ENCODE data around the gene WSB2. TPM values are rescaled to one million over a fixed set of nuclear protein-coding genes. Genes with fewer than 3 reads are reported as not detected.
A peak's percentile ranks its signal among the peaks of the same experiment; 100 is the strongest.

The WSB2 gene
- total and polyA plus RNA-seq, 2 of the 8 experiments (the other 6 are each of a cell fraction or from before 2014, with no cell fraction given), result 47.5 to 58.2 TPM

DNA sequence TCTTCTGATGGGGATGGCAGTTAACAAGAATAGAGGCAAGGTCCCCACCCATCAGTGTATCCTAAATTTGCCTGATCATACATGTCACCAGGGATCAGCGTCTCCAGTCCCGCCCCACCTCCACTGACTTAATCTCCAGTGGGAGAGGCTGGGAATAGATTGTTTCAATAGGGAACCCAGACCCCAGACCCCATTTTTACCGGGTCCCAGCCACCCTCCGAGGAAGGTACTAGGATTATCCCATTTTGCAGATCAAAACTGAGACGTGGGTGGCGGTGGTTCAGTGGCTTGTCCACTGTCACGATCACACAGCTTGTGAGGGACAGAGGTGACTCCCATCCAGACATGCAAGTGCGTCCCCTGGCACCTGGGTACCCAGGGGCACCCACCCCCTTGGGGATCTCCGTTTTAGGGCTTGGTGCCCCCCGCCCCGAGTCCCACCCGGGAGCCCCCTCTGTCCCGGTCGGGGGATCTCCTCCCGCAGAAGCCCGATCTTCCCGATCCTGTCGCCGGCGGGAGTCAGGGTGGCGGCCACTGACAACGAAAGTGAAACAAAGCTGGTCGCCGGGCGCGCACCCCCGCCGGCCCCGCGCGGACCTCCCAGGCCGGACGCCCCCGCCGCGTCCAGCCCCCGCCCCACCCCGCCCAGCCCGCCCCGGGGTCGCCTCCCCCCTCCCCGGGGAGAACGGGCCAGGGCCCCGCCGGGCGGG, 523 bp downstream of the WSB2 start:
- Histone ChIP-seq H2BK120ac (replicated peaks; ENCODE audit: low read depth, low read length) (no peak overlapping the region), H2AFZ (ENCODE audit: low read length) (no peak overlapping the region), H3K79me1 (ENCODE audit: low read depth, low read length) (peaks cover 8% of the 10 kb centered on the region), H3K27ac (ENCODE audit: low read depth, low read length) (no peak overlapping the region), H3K4ac (replicated peaks; ENCODE audit: insufficient read length, low read depth, low read length) (no peak overlapping the region), H3K4me1 (replicated peaks in 1 of 4; ENCODE audit: control insufficient read depth in 3 of 4, insufficient read depth in 4 of 4, low read length in 3 of 4) (peaks cover 3 to 10% (median 7%) of the 10 kb centered on the region in 4 experiments; a peak in 6 of 7 replicates), H4K91ac (replicated peaks; ENCODE audit: insufficient read length, low read length) (peak overlapping the region; percentile 67), H3K9me3 (ENCODE audit: insufficient read depth in 2 of 2, low read depth in 1 of 2, low read length in 1 of 2) (no peaks in the 10 kb centered on the region), H4K8ac (ENCODE audit: extremely low read depth, insufficient read depth, low read length) (no peak overlapping the region), H3K4me3 (ENCODE audit: extremely low read depth in 1 of 4, insufficient read depth in 2 of 4, low read depth in 3 of 4, low read length in 4 of 4) (peak overlapping the region; percentile 69 to 90 (median 75)), H2BK12ac (ENCODE audit: low read depth, low read length) (peak overlapping the region; percentile 39; the same call in 1 of the 2 replicates), H3K4me2 (ENCODE audit: insufficient read depth in 1 of 2, low read depth in 2 of 2, low read length in 2 of 2) (peak overlapping the region; percentile 85 to 98), H2BK5ac (ENCODE audit: low read depth, low read length) (peak overlapping the region; percentile 66; the same call in 1 of the 2 replicates), H3K36me3 (ENCODE audit: control insufficient read depth in 2 of 4, insufficient read depth in 4 of 4, low read length in 3 of 4) (peaks cover 0 to 7% (median 0%) of the 10 kb centered on the region in 4 experiments; a peak in 1 of 8 replicates), H3K79me2 (ENCODE audit: control insufficient read depth in 1 of 2, insufficient read depth in 2 of 2, low read length in 2 of 2) (peaks cover 0 to 37% of the 10 kb centered on the region in 2 experiments; a peak in 2 of 4 replicates), H3K9ac (replicated peaks in 1 of 4; ENCODE audit: extremely low read depth in 1 of 4, low read depth in 3 of 4, low read length in 3 of 4) (peak overlapping the region; percentile 7 to 69 (median 59)), H2AK5ac (ENCODE audit: low read depth, low read length) (no peak overlapping the region), H3K23me2 (ENCODE audit: low read depth, low read length) (peaks cover 7% of the 10 kb centered on the region; the same call in 1 of the 2 replicates), H3K18ac (ENCODE audit: extremely low read depth, low read length) (peak overlapping the region; percentile 55; the same call in 1 of the 2 replicates), H4K5ac (ENCODE audit: insufficient read length, low read depth, low read length) (peak overlapping the region; percentile 6), H2BK15ac (ENCODE audit: low read length) (0 out of 2 replicates have a peak overlapping the region, but pooled peaks have one; percentile 72), H2BK20ac (ENCODE audit: low read length) (no peak overlapping the region), H3K14ac (ENCODE audit: insufficient read length) (no peak overlapping the region), H3K27me3 (replicated peaks in 1 of 4; ENCODE audit: control insufficient read depth in 3 of 4, extremely low read depth in 1 of 4, insufficient read depth in 3 of 4, low read length in 3 of 4) (no peaks in the 10 kb centered on the region), H4K20me1 (replicated peaks in 1 of 2; ENCODE audit: control insufficient read depth in 1 of 2, insufficient read depth in 2 of 2, low read length in 2 of 2) (peaks cover 0 to 2% of the 10 kb centered on the region in 2 experiments), H3K23ac (ENCODE audit: insufficient read length) (no peak overlapping the region), H3K56ac (replicated peaks; ENCODE audit: insufficient read length, low read depth, low read length) (peak overlapping the region; percentile 5)
- ChIA-PET POLR2A (ENCODE audit: partially characterized antibody) (interaction anchor here (0.6 to 12.8 kb wide), 14 partner anchors 9 to 184 kb away, joined by 3 to 106 read pairs (median 5); partner anchors contain the start of genes PEBP1, RFC5 and VSIG10), CTCF (ENCODE audit: partially characterized antibody) (no interaction called here)
- DNase-seq (ENCODE audit: low read depth in 1 of 2, low spot score in 2 of 2) (peak in 1 of 2 experiments; percentile 51), FAIRE-seq (no peak)
- WGBS, 2 experiments (ENCODE audit: extremely low coverage in 1 of 2, insufficient coverage in 1 of 2, insufficient read length in 1 of 2, insufficient replicate concordance in 2 of 2, low coverage in 1 of 2, low lambda C conversion rate in 2 of 2, missing lambda C conversion rate in 1 of 2), result 11% methylated on average over 9 of the region's 46 CpGs; no CpG with 5 or more reads in 1 of the 2 experiments
- TF ChIP-seq MAFK (IDR thresholded peaks at IDR 0.05; ENCODE audit: low read depth, low read length), result no peak
- no peak for TF ChIP-seq KDM4A (IDR thresholded peaks at IDR 0.05; ENCODE audit: low read depth, low read length, severe bottlenecking)
- no peak for TF ChIP-seq POLR2AphosphoS5 (IDR thresholded peaks at IDR 0.05; ENCODE audit: low read depth, low read length)
- no peak for TF ChIP-seq CHD1 (IDR thresholded peaks at IDR 0.05; ENCODE audit: low read depth, low read length)
- no peak for TF ChIP-seq SUZ12 (IDR thresholded peaks at IDR 0.05; ENCODE audit: low read length)
- no peak for TF ChIP-seq RFX5 (IDR thresholded peaks at IDR 0.05; ENCODE audit: borderline replicate concordance, low read depth, low read length)
- TF ChIP-seq SP1 (IDR thresholded peaks at IDR 0.05; ENCODE audit: low read depth, low read length), result no peak
- TF ChIP-seq, protein P1, sequence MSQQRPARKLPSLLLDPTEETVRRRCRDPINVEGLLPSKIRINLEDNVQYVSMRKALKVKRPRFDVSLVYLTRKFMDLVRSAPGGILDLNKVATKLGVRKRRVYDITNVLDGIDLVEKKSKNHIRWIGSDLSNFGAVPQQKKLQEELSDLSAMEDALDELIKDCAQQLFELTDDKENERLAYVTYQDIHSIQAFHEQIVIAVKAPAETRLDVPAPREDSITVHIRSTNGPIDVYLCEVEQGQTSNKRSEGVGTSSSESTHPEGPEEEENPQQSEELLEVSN (IDR thresholded peaks at IDR 0.05), result no peak
- TF ChIP-seq, protein P2, sequence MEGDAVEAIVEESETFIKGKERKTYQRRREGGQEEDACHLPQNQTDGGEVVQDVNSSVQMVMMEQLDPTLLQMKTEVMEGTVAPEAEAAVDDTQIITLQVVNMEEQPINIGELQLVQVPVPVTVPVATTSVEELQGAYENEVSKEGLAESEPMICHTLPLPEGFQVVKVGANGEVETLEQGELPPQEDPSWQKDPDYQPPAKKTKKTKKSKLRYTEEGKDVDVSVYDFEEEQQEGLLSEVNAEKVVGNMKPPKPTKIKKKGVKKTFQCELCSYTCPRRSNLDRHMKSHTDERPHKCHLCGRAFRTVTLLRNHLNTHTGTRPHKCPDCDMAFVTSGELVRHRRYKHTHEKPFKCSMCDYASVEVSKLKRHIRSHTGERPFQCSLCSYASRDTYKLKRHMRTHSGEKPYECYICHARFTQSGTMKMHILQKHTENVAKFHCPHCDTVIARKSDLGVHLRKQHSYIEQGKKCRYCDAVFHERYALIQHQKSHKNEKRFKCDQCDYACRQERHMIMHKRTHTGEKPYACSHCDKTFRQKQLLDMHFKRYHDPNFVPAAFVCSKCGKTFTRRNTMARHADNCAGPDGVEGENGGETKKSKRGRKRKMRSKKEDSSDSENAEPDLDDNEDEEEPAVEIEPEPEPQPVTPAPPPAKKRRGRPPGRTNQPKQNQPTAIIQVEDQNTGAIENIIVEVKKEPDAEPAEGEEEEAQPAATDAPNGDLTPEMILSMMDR (IDR thresholded peaks at IDR 0.05; ENCODE audit: control extremely low read depth in 1 of 3, insufficient read depth in 1 of 3, low read depth in 1 of 3, low read length in 3 of 3), result no peak
